Gastroesophageal sphincter (tissue), 3 donors: ENCODE measurements around the gene PCYT1A.
"Not testable (repeated sequence)": the region's sequence is repeated elsewhere in the genome, so short reads cannot be mapped to it uniquely, and the experiment has no call there.

ENCODE experiments used
- EP300 ChIP-seq: sonication (generic); formaldehyde crosslinking; IDR thresholded peaks from one replicate; pipeline ENCODE4 v1.6.1; 2017; ENCODE audit warnings: antibody characterized with exemption, mild to moderate bottlenecking
- TF ChIP-seq, protein P1 (sequence below), 4 experiments: fragments of 200-600 bp in 2 of 4; fragments of 450-650 bp in 2 of 4; sonication (generic) in 1 of 4; IDR thresholded peaks; one replicate each; pipeline ENCODE4 v1.5.1; 2017 to 2019; ENCODE audit warnings: antibody characterized with exemption in 4 of 4, mild to moderate bottlenecking in 2 of 4, moderate library complexity in 2 of 4

GRCh38 chr3:196244166-196244565, 43.4 kb downstream of the PCYT1A start:
- TF ChIP-seq EP300, result not testable (repeated sequence)
- TF ChIP-seq, protein P1, sequence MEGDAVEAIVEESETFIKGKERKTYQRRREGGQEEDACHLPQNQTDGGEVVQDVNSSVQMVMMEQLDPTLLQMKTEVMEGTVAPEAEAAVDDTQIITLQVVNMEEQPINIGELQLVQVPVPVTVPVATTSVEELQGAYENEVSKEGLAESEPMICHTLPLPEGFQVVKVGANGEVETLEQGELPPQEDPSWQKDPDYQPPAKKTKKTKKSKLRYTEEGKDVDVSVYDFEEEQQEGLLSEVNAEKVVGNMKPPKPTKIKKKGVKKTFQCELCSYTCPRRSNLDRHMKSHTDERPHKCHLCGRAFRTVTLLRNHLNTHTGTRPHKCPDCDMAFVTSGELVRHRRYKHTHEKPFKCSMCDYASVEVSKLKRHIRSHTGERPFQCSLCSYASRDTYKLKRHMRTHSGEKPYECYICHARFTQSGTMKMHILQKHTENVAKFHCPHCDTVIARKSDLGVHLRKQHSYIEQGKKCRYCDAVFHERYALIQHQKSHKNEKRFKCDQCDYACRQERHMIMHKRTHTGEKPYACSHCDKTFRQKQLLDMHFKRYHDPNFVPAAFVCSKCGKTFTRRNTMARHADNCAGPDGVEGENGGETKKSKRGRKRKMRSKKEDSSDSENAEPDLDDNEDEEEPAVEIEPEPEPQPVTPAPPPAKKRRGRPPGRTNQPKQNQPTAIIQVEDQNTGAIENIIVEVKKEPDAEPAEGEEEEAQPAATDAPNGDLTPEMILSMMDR (IDR thresholded peaks at IDR 0.05), result not testable (repeated sequence)
